NCI-H187 treated with DMSO at 0.1 percent for 48 hours (cell line): ENCODE data around the gene SLC25A5.

ENCODE experiments used
- DNase-seq: peaks from one replicate; lab custom pipeline; 2025; lab: John Stamatoyannopoulos, UW

SLC25A5 gene

DNA sequence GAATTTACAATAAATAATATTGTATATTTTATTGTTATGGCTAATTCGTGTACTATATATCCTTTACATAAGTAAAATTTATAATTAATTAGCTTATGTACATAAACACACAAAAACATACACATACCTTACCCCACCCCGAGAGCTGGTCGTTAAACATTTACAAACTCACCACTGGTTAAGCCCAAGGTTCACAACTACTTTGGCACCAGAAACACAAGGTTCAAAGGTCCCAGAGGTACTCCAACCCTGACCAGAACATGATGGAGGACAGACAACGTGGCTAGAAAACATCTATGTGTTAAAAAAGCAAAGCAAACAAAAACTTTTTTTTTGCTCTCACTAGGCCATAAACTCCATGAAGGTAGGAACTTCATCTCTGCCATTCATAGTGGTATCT, 37.7 kb downstream of the SLC25A5 start:
- DNase-seq = no peak

DNA sequence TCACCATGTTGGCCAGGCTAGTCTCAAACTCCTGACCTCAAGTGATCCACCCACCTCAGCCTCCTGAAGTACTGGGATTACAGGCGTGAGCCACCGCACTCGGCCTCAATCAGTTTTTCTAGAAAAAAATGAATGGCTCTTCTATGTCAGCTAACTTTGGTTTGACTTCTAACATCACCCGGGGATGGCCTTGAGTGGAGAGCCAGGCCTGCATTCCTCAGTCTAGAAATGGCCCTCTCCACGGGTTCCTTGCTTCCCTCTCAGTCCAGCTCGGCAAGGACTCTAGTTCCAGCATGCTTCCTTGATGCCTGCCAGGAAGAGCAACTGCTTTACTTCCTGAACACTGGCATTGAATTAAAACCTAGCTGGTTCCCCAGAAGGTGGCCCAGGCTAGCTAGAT, 39.0 kb downstream of the SLC25A5 start:
- DNase-seq = no peak

DNA sequence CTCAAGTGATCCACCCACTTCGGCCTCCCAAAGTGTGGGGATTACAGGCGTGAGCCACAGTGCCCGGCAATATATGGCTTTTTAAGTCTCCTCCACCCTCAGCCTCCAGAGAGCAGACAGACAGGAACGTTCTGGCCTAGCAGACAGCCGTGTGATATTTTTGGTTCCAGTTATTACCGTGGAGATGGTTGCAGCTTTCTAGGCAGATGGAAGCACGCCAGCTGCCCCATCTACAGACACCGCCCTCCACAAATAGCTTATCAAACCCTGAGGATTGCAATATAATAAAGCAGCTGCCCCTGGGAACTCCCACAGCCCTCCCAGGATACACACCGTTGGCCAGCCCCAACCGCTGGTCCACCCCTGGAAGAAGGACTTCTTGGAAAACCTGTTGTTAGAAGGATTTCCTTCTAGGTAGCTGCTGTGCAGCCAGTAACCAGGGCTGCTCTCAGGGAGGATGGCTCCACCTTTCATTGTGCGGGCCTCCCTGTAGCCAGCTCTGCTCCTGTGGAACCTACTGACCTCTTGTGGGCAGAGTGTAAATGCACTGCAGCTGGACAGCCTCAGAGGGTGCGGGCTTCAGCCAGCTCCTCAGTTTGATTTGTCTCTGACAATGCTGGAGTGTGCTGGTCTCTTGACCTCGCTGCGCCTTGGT, 44.0 kb downstream of the SLC25A5 start:
- peak; percentile 0 for DNase-seq

DNA sequence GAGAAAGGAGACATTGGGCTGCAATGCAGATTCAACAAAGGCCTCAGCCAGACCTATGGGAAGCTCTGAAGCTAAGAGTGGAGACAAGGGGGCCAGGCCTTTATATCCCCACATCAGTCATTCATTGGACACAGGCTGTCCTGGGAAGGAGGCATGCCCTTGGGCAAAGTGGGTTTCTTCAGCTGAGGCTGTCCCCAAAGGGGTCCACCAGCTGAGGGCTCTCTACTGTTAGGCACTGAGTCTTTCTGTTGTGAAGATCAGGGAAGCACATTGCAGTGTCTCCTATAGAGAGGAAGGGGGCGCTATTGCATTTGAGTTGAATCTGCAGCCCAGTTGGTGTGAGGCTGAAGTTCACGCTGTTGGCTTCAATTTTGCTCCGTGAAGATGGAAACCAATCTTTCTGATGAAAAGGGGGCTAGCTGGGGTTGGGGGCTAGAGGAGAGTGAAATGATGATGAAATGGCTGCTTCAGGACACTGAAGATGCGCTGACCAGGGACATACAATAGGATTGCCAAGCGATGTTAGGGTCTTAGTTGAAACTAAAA, 48.0 kb downstream of the SLC25A5 start:
- DNase-seq = peak; percentile 59

DNA sequence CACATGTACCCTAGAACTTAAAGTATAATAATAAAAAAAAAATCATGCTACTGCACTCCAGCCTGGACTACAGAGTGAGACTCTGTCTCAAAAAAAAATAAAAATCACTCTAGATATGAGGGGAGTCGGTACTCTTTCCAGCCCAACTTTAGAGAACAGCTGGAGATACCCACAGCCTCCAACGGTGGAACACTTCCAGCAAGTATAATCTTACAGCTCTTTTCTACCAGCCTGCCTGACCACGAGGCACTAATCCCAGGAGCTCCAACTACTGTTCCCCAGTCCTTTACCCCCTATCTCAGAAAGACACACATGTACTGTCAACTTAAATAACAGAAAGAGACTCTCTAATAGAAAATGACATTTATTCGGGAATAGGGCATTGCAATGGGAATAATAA, 50.1 kb downstream of the SLC25A5 start:
- DNase-seq = no peak
